Thyroid gland (tissue), 4 donors: Measurements from ENCODE around the gene CDH2. TPM values are rescaled to one million over a fixed set of nuclear protein-coding genes. Genes with fewer than 3 reads are reported as not detected.

Experiments
- DNase-seq, 2 donors: peaks; one replicate each; pipeline ENCODE4 v3.0.0-alpha.2; 2019
- H3K27ac ChIP-seq, 3 donors: fragments of 200-600 bp; sonication (generic); 1 replicate in 2 of 3; 2 replicates in 1 of 3; pipeline ENCODE4 v1.5.1; 2016 to 2019; ENCODE audit warnings: mild to moderate bottlenecking in 1 of 3, moderate library complexity in 1 of 3
- H3K27me3 ChIP-seq: fragments of 200-600 bp; sonication (generic); one replicate; pipeline ENCODE4 v1.5.1; 2019
- H3K36me3 ChIP-seq, 2 donors: fragments of 200-600 bp; sonication (generic); one replicate each; pipeline ENCODE4 v1.5.1; 2016 to 2019
- H3K4me1 ChIP-seq, 2 donors: fragments of 200-600 bp; sonication (generic); one replicate each; pipeline ENCODE4 v1.5.1; 2017 to 2019
- H3K4me3 ChIP-seq, 3 donors: fragments of 200-600 bp; sonication (generic); replicated peaks in 1 of 3; 1 replicate in 2 of 3; 2 replicates in 1 of 3; pipeline ENCODE4 v1.5.1; 2016; ENCODE audit warnings: mild to moderate bottlenecking in 1 of 3
- H3K9me3 ChIP-seq: fragments of 200-600 bp; sonication (generic); one replicate; pipeline ENCODE4 v1.5.1; 2017
- POLR2A ChIP-seq, 2 donors: fragments of 450-650 bp; IDR thresholded peaks; one replicate each; pipeline ENCODE4 v1.6.1; 2017; ENCODE audit warnings: antibody characterized with exemption in 2 of 2, mild to moderate bottlenecking in 2 of 2, moderate library complexity in 1 of 2
- WGBS, 2 donors: methylation state at CpG; one replicate each; pipeline ENCODE4 v1.1.5; 2017; 5-methylcytosine and 5-hydroxymethylcytosine counted together
- intact Hi-C: fragments of 100-400 bp; cut with DNase I; formaldehyde crosslinking; loops from one replicate; pipeline ENCODE4 v1.15.1; 2023
- total RNA-seq, 4 donors: library from RNA; depleted of rRNA; stranded (reverse); fragments of >200 nt; gene quantifications; one replicate each; pipeline ENCODE4 v1.2.3, GENCODE V29; 2016
- TF ChIP-seq, protein P1 (sequence below), 6 experiments: fragments of 200-600 bp in 3 of 6; fragments of 450-650 bp in 3 of 6; sonication (generic) in 3 of 6; IDR thresholded peaks; one replicate each; pipeline ENCODE4 v1.5.1; 2016 to 2019; ENCODE audit warnings: antibody characterized with exemption in 6 of 6, mild to moderate bottlenecking in 2 of 6, inconsistent platforms in 1 of 6, moderate library complexity in 1 of 6

The CDH2 gene
- total RNA-seq, 4 donors from 2014 or later: 0.78 to 7.9 (median 3.3) TPM

DNA sequence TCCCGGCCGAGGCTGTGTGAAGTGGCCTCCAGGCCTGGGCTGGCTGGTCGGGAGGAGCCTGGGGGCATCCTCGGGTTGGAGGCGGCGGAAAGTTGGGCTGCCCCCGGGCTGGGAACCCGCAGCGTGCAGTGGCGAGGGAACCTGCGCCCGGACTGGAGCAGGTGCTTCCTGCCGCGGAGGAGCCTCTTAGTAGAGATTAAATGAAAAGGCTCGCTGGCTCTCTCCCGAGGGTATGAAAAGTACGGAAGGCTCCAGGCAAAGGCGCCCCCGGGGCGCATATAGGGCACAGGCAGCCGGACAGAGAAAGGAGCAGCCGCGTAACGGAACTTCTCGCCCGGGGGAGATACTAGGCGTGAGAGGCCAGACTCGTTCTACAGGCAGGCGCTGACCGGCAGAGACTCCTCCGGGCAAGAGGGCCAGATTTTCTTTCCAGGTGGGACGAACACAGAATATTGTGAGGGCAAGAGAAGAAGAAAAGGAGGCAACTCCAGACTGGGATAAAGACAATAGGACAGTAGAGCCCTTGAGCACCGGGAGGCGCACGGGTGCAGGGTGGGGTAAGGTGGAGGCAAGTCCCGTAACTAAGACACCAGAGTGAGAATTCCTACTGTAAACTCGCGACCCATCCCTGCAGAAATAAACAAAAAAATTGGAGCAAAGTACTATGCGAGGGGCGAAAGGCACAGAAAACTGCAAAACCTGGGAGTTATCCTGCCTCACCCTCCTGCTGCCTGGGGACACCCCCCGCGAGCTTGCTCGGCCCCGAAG is 816 bp downstream of the CDH2 start:
- no peaks in the 10 kb centered on the region for H3K9me3 ChIP-seq
- peak overlapping the region in 1 of 3 donors; percentile 44 for H3K4me3 ChIP-seq
- peak; percentile 11 to 15 for DNase-seq
- H3K36me3 ChIP-seq: no peaks in the 10 kb centered on the region
- H3K27ac ChIP-seq: peak overlapping the region in 1 of 3 donors; percentile 57
- no peaks in the 10 kb centered on the region for H3K27me3 ChIP-seq
- TF ChIP-seq, protein P1, sequence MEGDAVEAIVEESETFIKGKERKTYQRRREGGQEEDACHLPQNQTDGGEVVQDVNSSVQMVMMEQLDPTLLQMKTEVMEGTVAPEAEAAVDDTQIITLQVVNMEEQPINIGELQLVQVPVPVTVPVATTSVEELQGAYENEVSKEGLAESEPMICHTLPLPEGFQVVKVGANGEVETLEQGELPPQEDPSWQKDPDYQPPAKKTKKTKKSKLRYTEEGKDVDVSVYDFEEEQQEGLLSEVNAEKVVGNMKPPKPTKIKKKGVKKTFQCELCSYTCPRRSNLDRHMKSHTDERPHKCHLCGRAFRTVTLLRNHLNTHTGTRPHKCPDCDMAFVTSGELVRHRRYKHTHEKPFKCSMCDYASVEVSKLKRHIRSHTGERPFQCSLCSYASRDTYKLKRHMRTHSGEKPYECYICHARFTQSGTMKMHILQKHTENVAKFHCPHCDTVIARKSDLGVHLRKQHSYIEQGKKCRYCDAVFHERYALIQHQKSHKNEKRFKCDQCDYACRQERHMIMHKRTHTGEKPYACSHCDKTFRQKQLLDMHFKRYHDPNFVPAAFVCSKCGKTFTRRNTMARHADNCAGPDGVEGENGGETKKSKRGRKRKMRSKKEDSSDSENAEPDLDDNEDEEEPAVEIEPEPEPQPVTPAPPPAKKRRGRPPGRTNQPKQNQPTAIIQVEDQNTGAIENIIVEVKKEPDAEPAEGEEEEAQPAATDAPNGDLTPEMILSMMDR (IDR thresholded peaks at IDR 0.05): no peak
- TF ChIP-seq POLR2A (IDR thresholded peaks at IDR 0.05): no peak
- H3K4me1 ChIP-seq: peaks cover 4 to 17% of the 10 kb centered on the region in 2 donors
- intact Hi-C loops: no loop called here
- WGBS, 2 donors: 1 to 2% methylated on average over 42 of the region's 44 CpGs

DNA sequence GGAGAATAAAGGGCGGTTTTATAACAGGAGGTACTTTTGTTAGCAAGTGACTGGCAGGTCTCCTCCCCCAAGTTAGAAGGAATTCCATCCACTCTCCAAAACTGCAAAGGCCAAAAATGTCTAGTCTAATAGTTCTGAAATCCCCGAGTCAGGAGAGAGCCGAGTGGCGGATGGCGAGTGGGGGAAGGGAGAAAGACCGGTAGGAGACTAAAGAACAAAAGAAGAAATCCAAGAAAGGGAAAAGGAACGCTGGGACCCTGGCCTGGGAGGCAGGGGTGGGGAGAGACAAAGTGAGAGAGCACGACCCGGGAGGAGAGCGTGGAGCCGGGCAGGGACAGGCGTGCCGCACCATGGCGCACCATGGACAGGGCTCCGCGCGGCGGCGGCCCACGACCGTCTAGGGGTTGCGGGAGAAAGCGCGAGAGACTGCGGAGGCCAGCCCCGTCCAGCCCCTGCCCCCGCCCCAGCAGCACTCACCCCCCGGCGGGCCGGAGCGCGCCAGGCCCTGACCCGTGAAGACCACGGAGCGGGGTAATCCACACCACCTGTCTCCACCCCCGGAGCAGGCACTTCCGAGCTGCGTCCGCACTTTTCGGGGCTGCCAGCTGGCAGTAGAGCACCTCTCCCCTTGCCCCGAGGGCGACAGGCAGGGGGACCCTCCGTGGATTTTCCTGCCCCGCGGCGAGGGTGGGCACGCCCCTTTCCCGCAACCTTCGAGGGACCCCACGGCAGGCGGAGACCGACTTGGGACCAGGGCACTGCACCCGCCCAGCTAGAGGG is 1.6 kb downstream of the CDH2 start:
- peak overlapping the region in 1 of 3 donors; percentile 57 for H3K27ac ChIP-seq

DNA sequence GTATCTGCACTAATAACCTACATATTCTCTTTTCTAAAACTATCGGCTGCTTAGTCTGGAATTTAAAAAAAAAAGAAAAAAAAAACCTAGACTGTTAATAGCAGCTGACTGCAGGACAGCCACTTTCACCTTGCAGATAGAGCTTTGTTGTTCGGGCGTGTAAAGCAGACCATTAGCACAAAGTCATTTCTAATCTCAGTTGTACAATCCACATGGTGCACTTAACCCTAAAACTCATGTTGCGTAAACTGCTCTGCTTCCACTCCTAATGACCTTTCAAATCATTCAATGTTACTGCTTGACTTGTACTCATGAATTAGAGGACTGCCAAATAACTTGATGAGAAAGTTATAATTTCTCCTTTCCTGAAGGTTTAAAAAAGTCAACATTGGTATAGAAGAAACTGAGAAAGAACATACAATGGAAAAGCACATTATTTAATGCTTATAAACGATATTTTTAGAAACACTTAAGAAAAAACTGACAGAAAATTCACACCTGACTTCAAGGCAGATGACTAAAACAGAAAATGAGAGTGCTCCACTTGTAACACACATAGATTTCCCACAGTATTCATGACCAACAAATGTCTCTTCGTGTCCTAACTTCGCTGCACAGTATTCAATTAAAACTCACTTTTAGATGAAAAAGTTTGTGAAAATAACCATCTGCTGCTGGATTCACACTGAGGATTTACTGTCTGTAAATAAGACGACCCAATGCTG is 2.6 kb downstream of the CDH2 start:
- no peaks in the 10 kb centered on the region for H3K9me3 ChIP-seq
- WGBS, 2 donors: 78 to 81% methylated on average over 8 of the region's 8 CpGs
- no peak for DNase-seq
- TF ChIP-seq, protein P1 (IDR thresholded peaks at IDR 0.05): no peak
- TF ChIP-seq POLR2A (IDR thresholded peaks at IDR 0.05): no peak
- H3K27ac ChIP-seq: no peak overlapping the region
- no peaks in the 10 kb centered on the region for H3K36me3 ChIP-seq
- intact Hi-C loops: no loop called here
- H3K27me3 ChIP-seq: no peaks in the 10 kb centered on the region
- H3K4me1 ChIP-seq: peaks cover 4 to 17% of the 10 kb centered on the region in 2 donors
- no peak overlapping the region for H3K4me3 ChIP-seq

More for the DNA sequence above, 1.6 kb downstream of the CDH2 start:
- Histone ChIP-seq H3K4me3 (peak overlapping the region in 1 of 3 donors; percentile 44), H3K36me3 (no peaks in the 10 kb centered on the region), H3K4me1 (peaks cover 4 to 17% of the 10 kb centered on the region in 2 donors), H3K27me3 (no peaks in the 10 kb centered on the region), H3K9me3 (no peaks in the 10 kb centered on the region)
- peak; percentile 8 to 15 for DNase-seq
- 5 to 10% methylated on average over 28 to 29 of the region's 53 CpGs for WGBS, 2 donors
- intact Hi-C loops: no loop called here
- TF ChIP-seq, protein P1 (IDR thresholded peaks at IDR 0.05): no peak
- no peak for TF ChIP-seq POLR2A (IDR thresholded peaks at IDR 0.05)

GRCh38 chr18:28171837-28172236 is 5.1 kb downstream of the CDH2 start:
- no peak for DNase-seq

More at GRCh38 chr18:28171837-28172236, 5.1 kb downstream of the CDH2 start:
- H3K4me1 ChIP-seq: peaks cover 4 to 10% of the 10 kb centered on the region in 2 donors
- H3K27ac ChIP-seq: no peak overlapping the region
- no peaks in the 10 kb centered on the region for H3K27me3 ChIP-seq
- no peaks in the 10 kb centered on the region for H3K9me3 ChIP-seq
- no peak overlapping the region for H3K4me3 ChIP-seq
- intact Hi-C loops: no loop called here
- 80 to 84% methylated on average over 3 of the region's 3 CpGs for WGBS, 2 donors
- TF ChIP-seq, protein P1 (IDR thresholded peaks at IDR 0.05): no peak
- TF ChIP-seq POLR2A (IDR thresholded peaks at IDR 0.05): no peak
- H3K36me3 ChIP-seq: no peaks in the 10 kb centered on the region
